ENCODE data around the gene HES6.
"Not testable (repeated sequence)": the region's sequence is repeated elsewhere in the genome, so short reads cannot be mapped to it uniquely, and the experiment has no call there.

Gene HES6, protein sequence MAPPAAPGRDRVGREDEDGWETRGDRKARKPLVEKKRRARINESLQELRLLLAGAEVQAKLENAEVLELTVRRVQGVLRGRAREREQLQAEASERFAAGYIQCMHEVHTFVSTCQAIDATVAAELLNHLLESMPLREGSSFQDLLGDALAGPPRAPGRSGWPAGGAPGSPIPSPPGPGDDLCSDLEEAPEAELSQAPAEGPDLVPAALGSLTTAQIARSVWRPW

DNA sequence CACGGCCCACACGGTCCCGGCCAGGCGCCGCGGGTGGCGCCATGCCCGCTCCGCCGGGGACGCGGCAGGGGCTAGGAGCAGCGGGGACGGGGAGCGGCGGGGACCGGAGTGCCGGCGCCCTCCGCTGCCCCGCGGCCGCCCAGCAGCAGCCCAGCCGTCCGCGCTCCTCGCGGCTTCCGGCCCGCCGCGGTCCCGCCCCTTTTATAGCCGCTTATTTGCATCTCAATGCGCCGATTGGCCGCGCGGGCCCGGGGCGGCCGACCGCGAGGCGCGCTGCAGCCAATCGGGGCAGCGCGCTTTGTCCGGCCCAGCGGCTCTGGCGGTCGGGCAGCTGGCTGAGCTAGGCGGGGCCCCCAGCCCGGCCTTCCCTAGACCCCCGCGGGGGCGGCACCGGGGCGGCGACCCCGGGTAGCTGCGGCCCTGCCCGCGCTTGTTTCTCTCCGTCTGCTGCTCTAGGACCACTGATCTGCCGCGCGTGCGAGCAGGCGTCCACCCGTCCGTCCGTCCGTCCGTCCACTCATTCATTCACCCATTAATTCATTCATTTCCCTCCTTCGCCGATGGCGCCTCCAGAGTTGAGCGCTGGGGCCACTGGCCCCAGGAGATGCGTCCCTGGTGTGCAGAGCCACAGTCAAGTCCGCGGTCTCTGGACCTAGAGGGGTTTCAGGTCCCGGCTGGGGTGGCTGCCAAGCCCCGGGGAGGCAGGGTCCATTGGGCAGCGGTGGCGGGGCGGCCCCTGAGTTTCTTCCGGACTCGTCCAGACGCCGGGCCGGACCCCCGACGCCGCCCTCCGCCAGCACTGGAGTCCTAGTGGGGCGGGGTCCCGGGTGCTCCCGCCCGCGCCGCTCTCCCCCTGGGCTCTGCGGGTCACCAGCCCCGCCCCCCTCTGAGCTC, at the start of gene HES6:
Gene HES6 (minus strand): TSS at position 176 of the 894 bp plus-strand sequence. CDS start 133 bp downstream, at position 43.
- DNase-seq: peak; percentile 93

GRCh38 chr2:238289574-238289973, 49.7 kb upstream of the HES6 start:
- DNase-seq: no peak

DNA sequence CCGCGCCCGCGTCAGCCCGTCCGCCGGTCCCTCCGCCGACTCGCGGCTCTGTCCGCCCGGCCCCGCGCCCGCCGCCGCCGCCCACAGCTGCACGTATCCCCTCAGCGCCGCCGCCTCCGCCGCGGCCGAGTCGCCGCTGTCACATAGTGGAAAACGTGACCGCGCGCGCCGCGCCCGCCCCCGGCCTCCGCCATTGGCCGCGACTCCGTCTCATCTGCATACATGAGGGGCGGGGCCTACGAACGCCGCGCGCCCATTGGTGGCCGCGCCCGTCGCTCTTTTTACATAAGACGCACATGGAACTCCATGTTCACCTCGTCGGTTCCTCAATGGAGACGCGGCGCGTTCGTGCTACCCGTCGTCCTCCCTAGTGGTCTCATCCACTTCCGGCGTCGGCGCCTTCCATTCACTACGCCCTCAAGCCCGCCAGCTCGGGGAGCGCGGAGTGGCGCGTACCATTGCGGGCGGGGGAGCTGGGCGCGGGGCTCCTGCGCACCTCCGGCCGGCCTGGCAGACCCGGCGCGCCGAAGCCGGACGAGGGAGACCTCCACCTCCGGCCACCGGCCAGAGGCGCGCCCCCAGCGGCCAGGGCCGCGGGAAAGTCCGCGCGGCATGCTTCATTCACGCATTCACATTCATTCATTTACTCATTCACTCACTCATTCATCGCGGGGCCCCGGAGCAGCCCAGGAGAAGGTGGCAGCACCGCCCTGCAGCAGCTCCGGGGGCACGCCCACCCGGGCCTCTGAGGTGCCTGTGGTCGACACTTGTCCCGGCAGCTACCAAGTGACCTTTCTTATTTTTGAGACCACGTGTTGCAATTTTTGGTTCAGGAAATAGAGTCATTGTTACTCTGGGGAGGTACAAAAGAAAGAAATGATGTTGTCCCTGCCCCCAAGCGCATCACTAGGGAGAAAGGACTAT, 49.1 kb upstream of the HES6 start:
- peak; percentile 97 for DNase-seq

GRCh38 chr2:238287737-238288649, 48.2 kb upstream of the HES6 start, which contains the start of gene PER2:
Gene PER2 (minus strand): TSS chr2:238288610. CDS start chr2:238277936, 10,674 bp downstream.
- DNase-seq: no peak

DNA sequence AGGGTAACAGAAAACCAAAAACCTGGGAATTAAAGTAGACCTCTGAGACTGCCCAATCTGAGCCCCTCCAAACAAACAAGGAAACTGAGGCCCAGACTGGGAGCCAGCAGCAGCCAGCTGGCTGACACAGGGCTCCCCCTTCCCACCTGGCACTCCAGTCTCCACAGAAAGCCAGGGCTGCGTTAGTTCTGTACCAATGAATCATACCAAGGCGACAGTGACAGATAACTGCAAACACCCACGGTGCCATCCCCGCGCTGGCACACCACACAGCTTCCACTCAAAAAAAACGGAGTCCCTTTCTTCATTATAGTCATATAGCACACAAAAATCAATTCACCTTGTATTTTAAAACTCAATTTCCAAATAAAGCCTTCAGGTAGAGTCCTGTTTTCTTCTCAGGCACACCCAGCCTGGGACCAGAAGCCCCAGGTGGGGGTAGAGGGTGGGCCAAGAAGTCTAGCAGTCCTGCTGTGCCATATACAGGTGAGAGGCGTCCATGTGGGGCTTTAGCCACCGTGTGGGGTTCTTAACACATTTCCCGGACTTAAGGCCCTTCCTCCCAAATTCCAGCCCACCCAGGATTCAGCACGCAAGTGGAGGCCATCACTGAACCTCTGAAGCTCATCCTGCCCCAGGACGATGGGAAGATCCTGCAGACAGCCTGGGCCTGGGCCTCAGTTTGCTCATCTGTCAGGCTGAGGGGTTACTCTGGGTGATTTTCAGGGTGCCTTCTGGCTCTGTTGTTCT, 47.3 kb upstream of the HES6 start:
- no peak for DNase-seq

GRCh38 chr2:238286551-238286950, 46.7 kb upstream of the HES6 start:
- DNase-seq: peak; percentile 18

- DNase-seq: no peak
These were observed 46.3 kb upstream of the HES6 start for GRCh38 chr2:238286095-238286494.

DNA sequence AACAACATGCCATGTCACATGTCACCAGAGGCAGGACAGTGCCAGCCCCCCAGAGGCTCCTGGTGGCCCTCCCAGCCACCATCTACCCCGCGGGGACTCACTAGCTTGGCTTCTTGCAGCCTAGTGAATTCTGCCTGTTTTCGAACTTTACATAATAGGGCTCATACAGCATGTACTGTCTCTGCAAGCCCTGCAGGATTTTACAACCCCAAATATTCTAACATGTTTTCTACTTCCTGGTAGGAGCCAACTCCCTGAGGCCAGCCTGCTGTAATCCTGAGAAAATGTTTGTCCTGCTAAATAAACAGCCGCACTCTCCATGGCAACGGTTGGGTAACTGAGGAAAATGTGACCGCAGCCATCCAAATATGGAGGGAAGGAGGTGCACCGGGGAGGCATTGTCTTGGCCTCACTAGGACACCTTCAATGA, 45.8 kb upstream of the HES6 start:
- DNase-seq: peak; percentile 74

DNA sequence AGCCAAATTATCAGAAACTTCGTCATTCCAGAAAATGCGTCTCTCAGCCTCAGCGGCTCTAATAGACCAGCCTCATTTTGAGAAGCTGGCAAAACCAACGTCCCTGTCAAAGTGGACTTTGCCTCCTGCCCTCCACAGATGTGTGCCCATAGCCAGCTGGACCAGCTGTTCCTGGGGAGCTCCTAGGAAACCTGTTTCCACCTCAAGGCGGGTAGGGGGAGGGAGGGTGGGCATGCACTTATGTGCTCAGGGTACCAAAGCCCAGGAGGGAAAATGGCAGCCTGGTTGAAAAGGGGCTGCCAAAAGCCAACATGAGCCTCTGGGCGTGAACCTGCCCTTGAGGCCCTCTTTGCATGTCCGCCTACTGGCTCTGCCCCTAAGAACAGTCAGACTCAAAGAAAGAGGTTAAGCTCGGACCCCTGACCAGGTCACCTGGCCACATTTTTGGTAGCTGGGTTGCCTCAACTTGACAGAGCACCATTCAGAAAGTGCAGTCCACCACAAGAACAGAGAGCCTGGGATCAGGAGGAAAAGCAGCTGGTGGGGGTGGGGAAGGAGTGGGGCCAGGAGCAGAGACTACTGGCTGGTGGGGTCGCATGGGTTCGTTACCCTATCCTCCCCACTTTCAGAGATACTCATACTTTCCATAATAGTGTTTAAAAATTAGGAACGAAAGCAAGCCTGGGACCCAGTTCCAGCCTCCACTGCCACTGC, 45.1 kb upstream of the HES6 start:
- DNase-seq: no peak

DNA sequence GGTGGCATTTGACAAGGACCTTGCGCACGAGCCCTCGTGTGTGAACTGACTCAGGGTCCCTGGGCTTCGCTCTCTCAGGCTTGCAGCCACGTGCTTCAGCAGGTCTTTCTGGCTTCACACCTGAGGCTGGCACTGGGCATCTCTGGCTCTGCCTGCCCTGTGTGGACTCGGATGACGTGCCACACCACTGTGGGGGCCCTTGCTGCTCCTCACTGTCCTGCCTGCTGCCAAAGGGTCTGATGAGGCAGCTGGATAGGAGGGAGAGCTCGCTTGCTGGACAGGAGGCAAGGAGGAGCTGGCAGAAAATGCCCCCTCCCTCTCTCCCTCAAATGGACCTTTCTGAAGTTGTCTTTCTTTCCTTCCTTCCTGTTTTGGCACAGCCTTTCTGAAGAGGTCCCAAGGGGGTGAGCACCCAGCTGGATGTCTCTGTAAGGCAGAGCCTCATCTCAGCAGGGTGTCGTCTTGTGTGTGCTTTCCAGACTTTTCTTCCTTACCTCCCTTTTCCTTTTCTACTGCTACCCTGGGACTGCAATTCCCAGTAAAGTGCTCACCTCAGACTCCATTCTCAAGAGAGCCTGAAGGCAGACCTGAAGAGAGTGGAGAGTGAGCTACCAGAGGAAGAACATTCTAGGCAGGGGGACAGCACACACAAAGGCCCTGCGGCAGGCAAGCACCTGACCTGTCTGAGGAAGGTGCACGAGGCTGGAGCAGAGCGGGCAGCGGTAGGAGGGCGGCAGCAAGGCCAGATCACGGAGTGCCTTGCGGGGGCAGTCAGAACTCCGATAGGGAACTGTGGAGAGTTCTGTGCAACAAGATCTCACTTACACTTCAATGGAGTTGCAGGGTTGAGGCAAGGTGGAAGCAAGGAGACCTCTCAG, 43.3 kb upstream of the HES6 start:
- DNase-seq: no peak

DNA sequence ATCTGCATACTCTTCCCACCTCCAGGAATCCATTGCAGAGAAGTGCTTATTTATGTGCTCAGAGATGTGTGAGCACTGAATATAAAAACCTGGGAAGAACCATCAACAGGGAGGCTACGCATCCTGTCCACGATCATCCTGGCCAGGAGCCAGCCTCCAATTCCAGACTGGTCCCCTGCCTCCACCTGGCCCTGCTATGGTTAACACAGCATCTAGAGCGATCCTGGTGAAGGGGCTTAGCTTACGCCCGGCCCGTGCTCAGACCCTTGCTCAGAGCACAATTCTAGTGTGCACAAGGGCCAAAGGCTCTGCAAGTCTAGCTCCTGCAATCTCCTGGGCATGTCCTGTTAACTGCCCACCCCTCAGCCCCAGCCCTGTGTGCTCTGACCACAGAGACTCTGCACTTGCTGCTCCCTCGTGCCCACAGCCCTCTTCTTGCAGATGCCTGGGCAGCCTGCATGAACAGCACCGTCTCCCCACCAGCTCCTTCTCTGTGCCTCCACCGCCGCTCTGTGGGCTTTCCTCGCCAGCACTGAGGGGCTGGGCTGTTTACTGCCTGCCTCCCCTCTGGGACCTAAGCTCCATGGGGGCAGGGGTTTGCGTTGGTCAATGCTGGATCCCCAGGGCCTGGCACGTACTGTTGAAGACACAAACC, 42.1 kb upstream of the HES6 start:
- DNase-seq: no peak

DNA sequence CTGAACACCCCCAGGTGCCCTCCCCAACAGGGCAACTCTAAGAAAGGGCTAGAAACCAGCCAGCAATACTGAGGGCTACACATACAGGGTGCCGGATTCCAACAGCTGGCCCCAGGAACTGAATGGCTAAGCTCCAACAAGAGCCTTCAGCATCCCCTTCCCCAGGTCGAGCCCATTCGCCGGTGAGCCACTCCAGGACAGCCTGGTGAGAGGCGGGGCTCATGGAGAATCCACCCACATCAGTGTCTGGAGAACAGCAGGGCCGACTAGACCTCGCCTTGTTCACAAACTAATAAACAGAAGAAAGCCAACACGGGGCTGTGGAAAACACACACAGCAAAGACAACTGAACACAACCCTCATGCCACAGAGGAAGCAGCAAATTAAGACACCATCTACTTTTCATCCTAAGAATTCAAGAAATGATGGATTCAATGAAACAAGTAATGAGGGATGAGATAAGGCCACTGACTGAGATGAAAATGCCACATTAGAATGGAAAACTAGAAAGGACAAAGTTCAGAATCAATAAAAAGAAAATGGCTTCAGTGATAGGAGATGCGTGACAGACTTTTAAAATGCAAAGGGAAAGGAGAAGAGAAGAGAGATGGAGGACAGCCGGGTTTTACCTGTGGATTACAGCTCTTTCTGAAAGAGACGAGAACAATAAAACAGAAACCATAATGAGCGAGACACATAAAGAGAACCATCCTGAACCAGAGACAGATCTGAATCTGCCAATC, 40.4 kb upstream of the HES6 start:
- DNase-seq: no peak

DNA sequence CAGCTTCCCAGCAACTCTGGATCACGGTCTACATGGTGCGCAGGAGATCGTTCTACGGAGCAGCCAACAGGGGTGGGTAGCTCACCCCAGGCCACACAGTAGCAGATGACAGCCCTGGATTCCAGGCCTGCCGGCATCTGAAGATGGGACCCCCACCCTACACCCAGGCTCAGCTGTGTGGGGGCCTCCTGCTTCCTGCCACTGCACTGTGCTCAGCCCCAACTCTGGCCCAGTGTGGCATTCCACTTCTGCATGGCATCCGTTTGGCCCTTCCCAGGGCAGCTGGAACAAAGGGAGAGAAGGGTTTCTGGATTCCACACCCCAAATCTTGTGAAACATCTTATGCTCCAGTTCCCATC, 39.5 kb upstream of the HES6 start:
- DNase-seq: no peak

- DNase-seq: no peak
These were observed 38.9 kb upstream of the HES6 start for GRCh38 chr2:238278626-238279323.

GRCh38 chr2:238277695-238278094, 37.9 kb upstream of the HES6 start:
- DNase-seq: no peak

DNA sequence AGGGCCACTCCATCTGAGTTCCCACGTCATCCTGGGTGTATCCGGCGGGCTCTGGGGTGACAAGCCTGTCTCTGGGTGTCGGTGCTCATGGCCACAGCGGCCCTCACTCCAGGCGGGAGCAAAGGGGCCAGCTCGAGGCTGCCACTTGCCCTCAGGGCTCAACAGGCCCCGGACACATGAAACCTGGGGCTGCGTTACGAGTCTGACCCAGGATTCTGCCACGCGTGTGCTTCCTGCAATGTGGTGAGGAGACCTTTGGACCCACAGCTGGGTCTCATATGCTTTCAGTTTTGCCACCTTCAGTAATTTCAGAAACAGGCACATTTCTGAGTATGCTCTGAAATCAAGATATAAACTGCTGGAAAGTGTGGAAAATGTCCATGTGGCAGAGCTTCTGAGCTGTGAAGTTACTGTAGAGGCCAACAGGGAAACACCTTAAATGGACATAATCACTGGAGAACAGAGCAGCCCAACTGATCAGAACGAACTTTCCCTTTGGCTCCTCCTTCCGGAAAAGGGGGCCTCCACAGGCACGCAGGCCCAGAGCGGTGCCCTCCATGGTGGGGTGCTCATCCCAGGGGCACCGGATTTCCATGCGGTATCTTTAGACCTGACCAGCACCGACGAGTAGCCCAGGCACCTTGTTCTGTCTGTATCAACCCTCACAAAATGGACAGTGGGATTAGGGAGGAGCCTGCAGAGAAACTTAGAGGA, 34.5 kb upstream of the HES6 start:
- DNase-seq: no peak

DNA sequence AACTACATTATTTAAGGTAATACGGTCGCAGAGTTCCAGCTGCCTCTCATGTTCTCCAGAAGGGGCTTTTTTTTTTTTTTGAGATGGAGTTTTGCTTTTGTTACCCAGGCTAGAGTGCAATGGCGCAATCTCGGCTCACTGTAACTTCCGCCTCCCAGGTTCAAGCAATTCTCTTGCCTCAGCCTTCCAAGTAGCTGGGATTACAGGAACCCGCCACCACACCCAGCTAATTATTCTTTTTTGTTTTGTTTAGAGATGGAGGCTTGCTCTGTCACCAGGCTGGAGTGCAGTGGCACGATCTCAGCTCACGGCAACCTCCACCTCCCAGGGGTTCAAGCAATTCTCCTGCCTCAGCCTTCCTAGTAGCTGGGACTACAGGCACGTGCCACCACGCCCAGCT, 33.6 kb upstream of the HES6 start:
- DNase-seq: not testable (repeated sequence)
